Lower leg skin (tissue), 4 donors: Measurements from ENCODE around the gene CAP2. TPM values are rescaled to one million over a fixed set of nuclear protein-coding genes. Genes with fewer than 3 reads are reported as not detected.
A peak's percentile ranks its signal among the peaks of the same experiment; 100 is the strongest.
"Not testable (repeated sequence)": the region's sequence is repeated elsewhere in the genome, so short reads cannot be mapped to it uniquely, and the experiment has no call there.

Source experiments
- DNase-seq, 2 donors: peaks; one replicate each; pipeline ENCODE4 v3.0.0-alpha.2; 2019; ENCODE audit warnings: low spot score in 2 of 2
- H3K4me3 ChIP-seq: fragments of 200-600 bp; sonication (generic); 2 replicates; pipeline ENCODE4 v1.5.1; 2017; ENCODE audit warnings: mild to moderate bottlenecking, low read depth; ENCODE audit not compliant: poor library complexity, severe bottlenecking
- CTCF ChIP-seq, 3 donors: fragments of 450-650 bp; IDR thresholded peaks; one replicate each; pipeline ENCODE4 v1.5.1; 2016; ENCODE audit warnings: antibody characterized with exemption in 3 of 3, mild to moderate bottlenecking in 3 of 3, moderate library complexity in 2 of 3
- POLR2A ChIP-seq, 2 donors: fragments of 450-650 bp; IDR thresholded peaks; one replicate each; pipeline ENCODE4 v1.6.1; 2016 to 2017; ENCODE audit warnings: antibody characterized with exemption in 2 of 2, mild to moderate bottlenecking in 1 of 2, moderate library complexity in 1 of 2
- WGBS, 2 donors: methylation state at CpG; one replicate each; pipeline ENCODE4 v1.1.5; 2018; 5-methylcytosine and 5-hydroxymethylcytosine counted together
- intact Hi-C: fragments of 100-400 bp; cut with DNase I; formaldehyde crosslinking; loops from one replicate; pipeline ENCODE4 v1.15.0; 2023; ENCODE audit warnings: low total_unique reads
- total RNA-seq, 4 donors: library from RNA; depleted of rRNA; stranded (reverse); fragments of >200 nt; gene quantifications; one replicate each; pipeline ENCODE4 v1.1.0, GENCODE V29; 2016

The CAP2 gene
- total RNA-seq, 4 donors from 2014 or later, result 1.1 to 2.3 (median 1.7) TPM

GRCh38 chr6:17390276-17390675 lies 3.1 kb upstream of the CAP2 start:
- TF ChIP-seq CTCF (IDR thresholded peaks at IDR 0.05), result no peak
- no peak for TF ChIP-seq POLR2A (IDR thresholded peaks at IDR 0.05)
- intact Hi-C loops, result no loop called here
- no peak for DNase-seq
- H3K4me3 ChIP-seq, result no peak overlapping the region
- 89 to 95% methylated on average over 3 of the region's 3 CpGs for WGBS, 2 donors

GRCh38 chr6:17391976-17392375 lies 1.4 kb upstream of the CAP2 start:
- no peak overlapping the region for H3K4me3 ChIP-seq
- no peak for DNase-seq
- TF ChIP-seq POLR2A (IDR thresholded peaks at IDR 0.05), result no peak
- TF ChIP-seq CTCF (IDR thresholded peaks at IDR 0.05), result no peak
- 90 to 95% methylated on average over 2 of the region's 2 CpGs for WGBS, 2 donors
- intact Hi-C loops, result no loop called here

GRCh38 chr6:17393892-17394631 lies 667 bp downstream of the CAP2 start:
- DNase-seq, result peak in 1 of 2 donors; percentile 84
- no peak for TF ChIP-seq POLR2A (IDR thresholded peaks at IDR 0.05)
- no peak for TF ChIP-seq CTCF (IDR thresholded peaks at IDR 0.05)
- WGBS, 2 donors, result 1 to 3% methylated on average over 16 to 28 of the region's 55 CpGs
- peak overlapping the region; percentile 72 for H3K4me3 ChIP-seq
- intact Hi-C loops, result no loop called here

- intact Hi-C loops, result no loop called here
- no peak overlapping the region for H3K4me3 ChIP-seq
- WGBS, 2 donors, result 79% methylated on average over 1 of the region's 1 CpG
- TF ChIP-seq CTCF (IDR thresholded peaks at IDR 0.05), result no peak
- TF ChIP-seq POLR2A (IDR thresholded peaks at IDR 0.05), result no peak
- no peak for DNase-seq
Measured at GRCh38 chr6:17395112-17395511, 1.7 kb downstream of the CAP2 start.

- TF ChIP-seq CTCF (IDR thresholded peaks at IDR 0.05) (no peak), POLR2A (IDR thresholded peaks at IDR 0.05) (no peak)
- WGBS, 2 donors, result 94 to 98% methylated on average over 3 of the region's 3 CpGs
- H3K4me3 ChIP-seq, result no peak overlapping the region
- no peak for DNase-seq
- intact Hi-C loops, result no loop called here
Measured at GRCh38 chr6:17396256-17396655, 2.9 kb downstream of the CAP2 start.

- TF ChIP-seq POLR2A (IDR thresholded peaks at IDR 0.05) (no peak), CTCF (IDR thresholded peaks at IDR 0.05) (no peak)
- intact Hi-C loops, result no loop called here
- 27 to 30% methylated on average over 3 of the region's 3 CpGs for WGBS, 2 donors
Measured at GRCh38 chr6:17397764-17398194, 4.4 kb downstream of the CAP2 start.

GRCh38 chr6:17405181-17405943 lies 12.0 kb downstream of the CAP2 start:
- intact Hi-C loops, DNase-seq, H3K4me3 ChIP-seq: not testable (repeated sequence)
- WGBS, 2 donors, result 87 to 95% methylated on average over 7 of the region's 7 CpGs

More at GRCh38 chr6:17397764-17398194, 4.4 kb downstream of the CAP2 start:
- H3K4me3 ChIP-seq, result no peak overlapping the region
- no peak for DNase-seq
